HG02852 (cell line): ENCODE data around the gene GPR55.
A peak's percentile ranks its signal among the peaks of the same experiment; 100 is the strongest.

ENCODE experiments used
- ATAC-seq: cut with Tn5 transposase; IDR thresholded peaks from one replicate; pipeline ENCODE4 v1.9.1; 2021; ENCODE audit warnings: mild to moderate bottlenecking, moderate library complexity; ENCODE audit not compliant: unreplicated experiment

Gene GPR55

GRCh38 chr2:230887342-230887741, 37.7 kb downstream of the GPR55 start:
- ATAC-seq, result no peak

GRCh38 chr2:230886671-230887071, 38.4 kb downstream of the GPR55 start:
- ATAC-seq, result no peak

GRCh38 chr2:230886206-230886605, 38.8 kb downstream of the GPR55 start:
- ATAC-seq, result no peak

- peak; percentile 72 for ATAC-seq
These were observed 39.4 kb downstream of the GPR55 start for GRCh38 chr2:230885463-230886130.

GRCh38 chr2:230881840-230882239, 43.2 kb downstream of the GPR55 start:
- ATAC-seq, result no peak

GRCh38 chr2:230879891-230880290, 45.2 kb downstream of the GPR55 start:
- ATAC-seq, result no peak

- ATAC-seq, result no peak
These were observed 45.7 kb downstream of the GPR55 start for GRCh38 chr2:230879271-230879882.

- no peak for ATAC-seq
These were observed 46.3 kb downstream of the GPR55 start for GRCh38 chr2:230878599-230879188.

- no peak for ATAC-seq
These were observed 47.1 kb downstream of the GPR55 start for GRCh38 chr2:230877759-230878598.

- ATAC-seq, result no peak
These were observed 47.8 kb downstream of the GPR55 start for GRCh38 chr2:230877116-230877758.

GRCh38 chr2:230875347-230876315, 49.4 kb downstream of the GPR55 start:
- ATAC-seq, result no peak

GRCh38 chr2:230874876-230875275, 50.2 kb downstream of the GPR55 start:
- ATAC-seq, result no peak

- no peak for ATAC-seq
These were observed 50.6 kb downstream of the GPR55 start for GRCh38 chr2:230874456-230874855.

GRCh38 chr2:230873661-230874401, 51.2 kb downstream of the GPR55 start:
- ATAC-seq, result peak; percentile 69

- ATAC-seq, result peak; percentile 50
These were observed 51.9 kb downstream of the GPR55 start for GRCh38 chr2:230872968-230873660.

GRCh38 chr2:230872151-230872967, 52.7 kb downstream of the GPR55 start:
- ATAC-seq, result no peak

GRCh38 chr2:230871361-230872150, 53.5 kb downstream of the GPR55 start:
- no peak for ATAC-seq
